ENCODE data around the gene FAM53B. TPM values are rescaled to one million over a fixed set of nuclear protein-coding genes. Genes with fewer than 3 reads are reported as not detected.
"Not testable (repeated sequence)": the region's sequence is repeated elsewhere in the genome, so short reads cannot be mapped to it uniquely, and the experiment has no call there.

FAM53B gene
- 10 to 100 TPM; 43.3 to 45.2 TPM for total RNA-seq

DNA sequence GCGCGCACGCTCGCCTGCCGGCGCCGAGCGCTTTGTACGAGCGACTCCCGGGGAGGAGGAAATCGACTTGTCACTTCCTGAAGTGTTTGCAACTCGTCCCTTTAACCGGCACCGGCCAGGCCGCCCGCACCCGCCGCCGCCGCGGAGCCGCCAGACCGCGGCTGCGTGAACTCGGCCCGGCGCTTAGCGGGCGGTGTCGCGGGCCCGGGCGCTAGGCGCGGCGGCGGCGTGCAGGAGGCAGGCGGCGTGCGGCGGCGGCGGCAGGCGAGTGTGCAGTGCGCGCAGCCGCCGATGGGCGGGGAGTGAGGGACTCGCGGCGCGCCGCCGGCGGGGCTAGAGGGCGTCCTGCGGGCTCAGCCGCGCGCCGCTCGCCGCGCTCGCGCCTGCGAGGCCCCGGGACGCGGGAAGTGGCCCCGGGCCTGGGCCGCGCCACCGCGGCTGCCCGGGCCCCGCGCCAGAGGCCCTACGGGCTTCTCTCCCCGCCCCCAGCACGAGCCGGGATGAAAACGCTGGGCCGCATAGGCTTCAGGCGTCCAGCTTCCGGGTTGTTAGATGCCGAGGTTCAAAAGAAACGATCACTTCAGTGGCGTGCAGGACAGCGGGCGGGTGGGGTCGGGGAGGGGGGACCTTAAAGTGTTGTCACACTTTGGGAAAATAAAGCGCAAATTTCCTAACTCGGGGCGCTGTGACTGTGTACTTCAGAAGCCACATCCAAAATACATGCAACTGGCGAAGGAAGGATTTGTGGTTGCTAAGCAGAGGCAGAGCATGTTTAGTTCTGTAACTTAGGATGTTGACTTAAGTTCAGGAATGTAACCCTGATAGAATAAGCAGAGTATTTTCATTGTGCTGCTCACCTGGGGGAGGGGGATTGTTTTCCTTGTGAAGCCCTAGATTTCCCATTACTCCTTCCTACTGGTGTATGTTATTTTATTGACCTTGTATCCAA lies at the start of gene FAM53B:
Gene FAM53B (minus strand): TSS at position 277 of the 949 bp plus-strand sequence. CDS start 37,665 bp downstream, outside the sequence.
- TF ChIP-seq CTCF (IDR thresholded peaks at IDR 0.05): no peak
- H3K36me3 ChIP-seq: no peaks in the 10 kb centered on the region
- peak; percentile 84 for DNase-seq
- H3K9ac ChIP-seq (ENCODE audit: low read depth in 2 of 2, low read length in 2 of 2): peak within 1 kb of the TSS; percentile 71 to 72
- peak within 1 kb of the TSS; percentile 65 for H3K4me3 ChIP-seq
- H3K27ac ChIP-seq: peak within 1 kb of the TSS; percentile 83
- no peaks in the 10 kb centered on the region for H3K9me3 ChIP-seq
- intact Hi-C loops (cut with DNase I): loop anchor here (5.0 kb wide), 2 partner anchors 97 to 117 kb away; no protein-coding TSS in a partner anchor
- peaks cover 30% of the 10 kb centered on the region for H3K4me1 ChIP-seq
- no peaks in the 10 kb centered on the region for H3K27me3 ChIP-seq

DNA sequence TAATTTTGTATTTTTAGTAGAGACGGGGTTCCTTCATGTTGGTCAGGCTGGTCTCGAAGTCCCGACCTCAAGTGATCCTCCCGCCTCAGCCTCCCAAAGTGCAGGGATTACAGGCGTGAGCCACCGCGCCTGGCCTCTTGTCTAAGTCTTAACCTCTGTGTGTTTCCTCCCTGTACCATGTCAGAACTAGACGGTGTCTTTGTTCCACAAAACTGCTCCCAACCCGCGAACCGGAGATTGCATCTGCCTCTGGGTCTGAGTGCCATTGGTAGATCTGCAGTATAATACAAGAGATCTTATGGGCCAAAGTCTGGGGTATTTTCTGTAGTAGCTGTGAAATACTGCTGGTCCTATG lies 48.8 kb upstream of the FAM53B start:
- no peak for TF ChIP-seq CTCF (IDR thresholded peaks at IDR 0.05)
- Histone ChIP-seq H3K36me3 (no peaks in the 10 kb centered on the region), H3K9ac (ENCODE audit: low read depth in 2 of 2, low read length in 2 of 2) (no peak overlapping the region), H3K27ac (no peak overlapping the region), H3K27me3 (no peaks in the 10 kb centered on the region), H3K9me3 (no peaks in the 10 kb centered on the region), H3K4me3 (no peak overlapping the region), H3K4me1 (no peaks in the 10 kb centered on the region)
- intact Hi-C loops (cut with DNase I): no loop called here
- no peak for DNase-seq

DNA sequence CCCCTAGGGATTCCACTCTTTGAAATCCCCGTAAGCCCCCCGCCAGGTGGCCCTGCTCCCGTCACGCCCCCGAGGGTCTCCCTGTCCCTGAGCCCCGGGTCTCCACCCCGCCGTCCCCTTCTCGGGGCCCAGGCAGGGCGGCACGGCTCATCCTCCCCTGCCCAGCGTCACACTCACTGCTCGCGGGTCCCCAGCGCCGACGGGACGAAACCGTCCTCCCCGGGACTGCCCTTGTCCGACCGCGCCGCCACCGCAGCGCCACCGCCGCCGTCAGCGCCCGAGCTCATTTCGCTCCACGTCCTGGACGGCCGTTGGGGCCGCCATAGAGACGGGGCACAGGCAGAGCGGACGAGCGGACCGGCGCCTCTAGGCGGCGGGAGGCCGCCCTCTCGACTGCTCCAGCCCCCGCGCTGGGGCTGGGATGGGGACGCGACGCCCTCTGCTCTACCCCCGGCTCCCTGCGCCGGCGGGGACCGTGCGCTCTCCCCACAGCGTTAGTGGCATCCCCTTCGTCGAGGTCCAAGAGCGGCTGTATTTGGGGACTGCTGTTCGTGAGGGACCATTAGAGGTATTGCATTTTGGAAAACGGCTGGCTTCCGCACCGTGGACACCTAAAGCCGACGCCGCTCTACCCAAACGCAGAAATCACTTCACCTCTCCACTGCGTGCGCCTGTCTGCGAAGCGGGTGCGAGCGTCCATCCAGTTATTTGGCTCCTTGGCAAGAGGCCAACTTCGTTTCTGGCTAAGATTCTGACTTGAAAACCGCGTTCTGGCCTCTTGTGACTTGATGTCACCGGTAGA lies 47.6 kb upstream of the FAM53B start, which contains the start of gene EEF1AKMT2:
Gene EEF1AKMT2 (minus strand): TSS at position 341 of the 802 bp plus-strand sequence. CDS start 54 bp downstream, at position 287.
- peak within 1 kb of the TSS; percentile 92 to 96 for H3K9ac ChIP-seq (ENCODE audit: low read depth in 2 of 2, low read length in 2 of 2)
- peak; percentile 84 for DNase-seq

DNA sequence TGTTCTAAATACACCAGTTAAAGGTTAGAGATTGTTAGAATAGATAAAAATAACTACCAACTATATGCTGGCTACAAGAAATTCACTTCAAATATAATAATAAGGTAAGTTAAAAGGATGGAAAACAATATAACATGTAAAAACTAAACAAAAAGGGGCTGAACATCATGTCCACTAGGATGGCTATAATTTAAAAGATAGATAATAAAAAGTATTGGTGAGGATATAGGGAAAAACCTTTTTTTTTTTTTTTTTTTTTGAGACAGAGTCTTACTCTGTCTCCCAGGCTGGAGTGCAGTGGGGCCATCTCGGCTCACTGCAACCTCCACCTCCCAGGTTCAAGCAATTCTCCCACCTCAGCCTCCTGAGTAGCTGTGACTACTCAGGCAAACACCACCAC lies 38.7 kb upstream of the FAM53B start:
- intact Hi-C loops (cut with DNase I): not testable (repeated sequence)

More for the DNA sequence above, 47.6 kb upstream of the FAM53B start, which contains the start of gene EEF1AKMT2:
- intact Hi-C loops (cut with DNase I): no loop called here
- Histone ChIP-seq H3K27ac (peak within 1 kb of the TSS; percentile 87), H3K4me3 (peak within 1 kb of the TSS; percentile 99), H3K27me3 (no peaks in the 10 kb centered on the region), H3K36me3 (no peaks in the 10 kb centered on the region), H3K4me1 (no peaks in the 10 kb centered on the region), H3K9me3 (no peaks in the 10 kb centered on the region)
- TF ChIP-seq CTCF (IDR thresholded peaks at IDR 0.05): peak; percentile 27

GRCh38 chr10:124768791-124769190 lies 24.6 kb upstream of the FAM53B start:
- no peaks in the 10 kb centered on the region for H3K4me1 ChIP-seq
- H3K4me3 ChIP-seq: no peak overlapping the region
- intact Hi-C loops (cut with DNase I): no loop called here
- H3K9me3 ChIP-seq: no peaks in the 10 kb centered on the region
- H3K9ac ChIP-seq (ENCODE audit: low read depth in 2 of 2, low read length in 2 of 2): no peak overlapping the region
- DNase-seq: no peak
- TF ChIP-seq CTCF (IDR thresholded peaks at IDR 0.05): no peak
- no peaks in the 10 kb centered on the region for H3K27me3 ChIP-seq
- no peak overlapping the region for H3K27ac ChIP-seq
- H3K36me3 ChIP-seq: no peaks in the 10 kb centered on the region

More for the DNA sequence above, 38.7 kb upstream of the FAM53B start:
- not testable (repeated sequence) for DNase-seq; H3K27me3 ChIP-seq; H3K9ac ChIP-seq (ENCODE audit: low read depth in 2 of 2, low read length in 2 of 2); H3K4me1 ChIP-seq; H3K27ac ChIP-seq; H3K36me3 ChIP-seq; H3K9me3 ChIP-seq; H3K4me3 ChIP-seq

All from colonic mucosa (tissue), 4 donors.